ENCODE data around the gene OR9G4.

The OR9G4 gene

GRCh38 chr11:56700242-56700913, 48.1 kb downstream of the OR9G4 start:
- TF ChIP-seq SPI1 (IDR thresholded peaks at IDR 0.05; ENCODE audit: borderline replicate concordance, low read depth): no peak
- no peak for TF ChIP-seq POLR2AphosphoS5 (IDR thresholded peaks at IDR 0.05; ENCODE audit: low read depth)
- TF ChIP-seq REST (IDR thresholded peaks at IDR 0.05; ENCODE audit: insufficient replicate concordance, low read depth): no peak
- no peak for TF ChIP-seq GABPA (IDR thresholded peaks at IDR 0.05; ENCODE audit: low read depth)
- TF ChIP-seq CTCF (IDR thresholded peaks at IDR 0.05; ENCODE audit: insufficient read depth, low read length): no peak
- DNase-seq (ENCODE audit: low read depth in 1 of 2, low spot score in 1 of 2): no peak
- H3K4me3 ChIP-seq (replicated peaks; ENCODE audit: insufficient read depth, low read length): no peak overlapping the region
- no peaks in the 10 kb centered on the region for H3K27me3 ChIP-seq (ENCODE audit: insufficient read depth, poor library complexity, severe bottlenecking)
- no peak overlapping the region for H3K27ac ChIP-seq (replicated peaks)

- Histone ChIP-seq H3K27ac (replicated peaks) (no peak within 1 kb of the TSS), H3K27me3 (ENCODE audit: insufficient read depth, poor library complexity, severe bottlenecking) (no peaks in the 10 kb centered on the region), H3K4me3 (replicated peaks; ENCODE audit: insufficient read depth, low read length) (no peak within 1 kb of the TSS)
- no peak for TF ChIP-seq GABPA (IDR thresholded peaks at IDR 0.05; ENCODE audit: low read depth)
- TF ChIP-seq SPI1 (IDR thresholded peaks at IDR 0.05; ENCODE audit: borderline replicate concordance, low read depth): no peak
- no peak for TF ChIP-seq REST (IDR thresholded peaks at IDR 0.05; ENCODE audit: insufficient replicate concordance, low read depth)
- no peak for TF ChIP-seq POLR2AphosphoS5 (IDR thresholded peaks at IDR 0.05; ENCODE audit: low read depth)
- TF ChIP-seq CTCF (IDR thresholded peaks at IDR 0.05; ENCODE audit: insufficient read depth, low read length): no peak
- DNase-seq (ENCODE audit: low read depth in 1 of 2, low spot score in 1 of 2): no peak
Measured at GRCh38 chr11:56698795-56699194, 49.7 kb downstream of the OR9G4 start, which contains the start of gene OR9G1. TSS of gene OR9G1 (plus strand) at chr11:56699095. CDS start at chr11:56700388, 1,293 bp downstream.

- H3K4me3 ChIP-seq (replicated peaks; ENCODE audit: insufficient read depth, low read length): no peak overlapping the region
- no peak for TF ChIP-seq GABPA (IDR thresholded peaks at IDR 0.05; ENCODE audit: low read depth)
- no peak for TF ChIP-seq SPI1 (IDR thresholded peaks at IDR 0.05; ENCODE audit: borderline replicate concordance, low read depth)
- no peak for TF ChIP-seq POLR2AphosphoS5 (IDR thresholded peaks at IDR 0.05; ENCODE audit: low read depth)
- no peak for TF ChIP-seq CTCF (IDR thresholded peaks at IDR 0.05; ENCODE audit: insufficient read depth, low read length)
- TF ChIP-seq REST (IDR thresholded peaks at IDR 0.05; ENCODE audit: insufficient replicate concordance, low read depth): no peak
- DNase-seq (ENCODE audit: low read depth in 1 of 2, low spot score in 1 of 2): no peak
- H3K27ac ChIP-seq (replicated peaks): no peak overlapping the region
- no peaks in the 10 kb centered on the region for H3K27me3 ChIP-seq (ENCODE audit: insufficient read depth, poor library complexity, severe bottlenecking)
Measured at GRCh38 chr11:56693428-56693827, 55.1 kb downstream of the OR9G4 start.
